Aorta (tissue), 5 donors: ENCODE measurements around the gene OR52N2. TPM values are rescaled to one million over a fixed set of nuclear protein-coding genes. Genes with fewer than 3 reads are reported as not detected.

Source experiments
- ATAC-seq: fragments of 200-7000 bp; cut with Tn5 transposase; one replicate; pipeline ENCODE4 v1.9.1; 2022; ENCODE audit warnings: moderate library complexity; ENCODE audit not compliant: low FRiP score
- DNase-seq, 2 donors: peaks; one replicate each; pipeline ENCODE4 v3.0.0-alpha.2; 2020
- H3K27ac ChIP-seq, 2 donors: one replicate each; pipeline ENCODE4 v1.5.1; 2013; ENCODE audit warnings: low read length in 2 of 2, mild to moderate bottlenecking in 2 of 2, moderate library complexity in 2 of 2, control low read depth in 1 of 2, inconsistent platforms in 1 of 2, low read depth in 1 of 2
- H3K27me3 ChIP-seq, 2 donors: one replicate each; pipeline ENCODE4 v1.6.1; 2013; ENCODE audit warnings: control low read depth in 1 of 2, low read length in 1 of 2, mild to moderate bottlenecking in 1 of 2, moderate library complexity in 1 of 2; ENCODE audit not compliant: insufficient read depth in 2 of 2, control insufficient read depth in 1 of 2
- H3K36me3 ChIP-seq, 2 donors: one replicate each; pipeline ENCODE4 v1.6.1; 2013; ENCODE audit warnings: control low read depth in 1 of 2, low read length in 1 of 2, mild to moderate bottlenecking in 1 of 2; ENCODE audit not compliant: insufficient read depth in 2 of 2, control insufficient read depth in 1 of 2
- H3K4me1 ChIP-seq, 2 donors: one replicate each; pipeline ENCODE4 v1.6.1; 2013; ENCODE audit warnings: low read length in 2 of 2, control low read depth in 1 of 2, mild to moderate bottlenecking in 1 of 2, moderate library complexity in 1 of 2; ENCODE audit not compliant: insufficient read depth in 2 of 2, control insufficient read depth in 1 of 2
- H3K4me3 ChIP-seq, 2 donors: one replicate each; pipeline ENCODE4 v1.5.1; 2013; ENCODE audit warnings: low read length in 2 of 2, control low read depth in 1 of 2, mild to moderate bottlenecking in 1 of 2
- H3K9me3 ChIP-seq: one replicate; pipeline ENCODE4 v1.6.1; 2013; ENCODE audit warnings: mild to moderate bottlenecking, low read length; ENCODE audit not compliant: control insufficient read depth
- WGBS, 2 donors: extraction: QIAGEN DNeasy Blood & Tissue Kit; methylation state at CpG; one replicate each; pipeline ENCODE4 v1.1.7; 2013; 5-methylcytosine and 5-hydroxymethylcytosine counted together
- intact Hi-C, 2 donors: fragments of 100-400 bp; cut with DNase I; formaldehyde crosslinking; loops; one replicate each; pipeline versions ENCODE4 v1.14.2 to v1.15.0; 2022
- polyA plus RNA-seq, 2 donors: library from polyadenylated mRNA; stranded (reverse); fragments of 200-250 nt; gene quantifications; one replicate each; pipeline ENCODE4 v1.2.3, GENCODE V29; 2013
- total RNA-seq, 2 donors: library from RNA; stranded (reverse); fragmentation: NEBNext Ultra II Directional; extraction: Animal tissue kit (Norgen Biotek cat#: 25700); gene quantifications; one replicate each; pipeline ENCODE4 v1.2.1, GENCODE V29; 2021
- donor health status: healthy with polysubstance abuse.
- donor health status: Bipolar disorder and iron deficiency.
- donor health status: DM: no; HTN: no; CAD: no.
- donor health status: DM: no; HTN: no; CAD: no.
- donor health status: DM: yes; HTN: yes; CAD: no.

The OR52N2 gene
- total and polyA plus RNA-seq, 4 donors: 0.13 TPM; not detected in 3

DNA sequence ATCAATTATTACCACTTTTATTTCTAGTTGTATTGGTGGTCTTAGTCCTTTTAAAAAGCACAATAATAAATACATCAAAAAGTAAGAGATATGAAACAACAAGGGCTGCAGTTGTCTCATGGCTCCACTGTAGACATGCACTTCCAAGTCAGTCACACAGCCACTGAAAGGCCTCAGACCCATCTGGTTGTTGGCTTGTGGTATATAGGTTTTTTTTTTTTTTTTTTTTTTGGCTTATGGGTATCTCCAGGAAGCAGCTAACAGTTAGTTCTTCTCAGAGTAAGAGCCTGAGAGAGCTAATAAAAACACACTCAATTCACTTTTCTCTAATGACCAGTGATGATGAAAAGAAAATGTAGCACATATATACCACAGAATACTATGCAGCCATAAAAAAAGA lies 39.0 kb downstream of the OR52N2 start:
- no peaks in the 10 kb centered on the region for H3K9me3 ChIP-seq
- no peak overlapping the region for H3K27ac ChIP-seq
- DNase-seq (no peak), ATAC-seq (no peak)
- no peaks in the 10 kb centered on the region for H3K27me3 ChIP-seq
- no peaks in the 10 kb centered on the region for H3K36me3 ChIP-seq
- H3K4me3 ChIP-seq: no peak overlapping the region
- no peaks in the 10 kb centered on the region for H3K4me1 ChIP-seq
- intact Hi-C loops: no loop called here

DNA sequence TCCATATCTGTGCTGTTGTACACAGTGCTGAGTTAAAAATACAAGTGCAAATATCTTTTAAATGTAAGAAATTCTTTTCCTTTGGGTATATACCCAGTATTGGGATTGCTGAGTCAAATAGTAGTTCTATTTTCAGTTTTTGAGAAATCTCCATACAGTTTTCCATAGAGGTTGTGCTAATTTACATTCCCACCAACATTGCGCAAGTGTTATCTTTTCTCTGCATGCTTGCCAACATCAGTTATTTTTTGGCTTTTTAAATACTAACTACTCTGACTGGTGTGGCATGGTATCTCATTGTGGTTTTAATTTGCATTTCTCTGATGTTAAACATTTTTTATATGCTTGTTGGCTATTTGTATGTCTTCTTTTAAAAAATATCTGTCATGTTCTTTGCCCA lies 42.3 kb downstream of the OR52N2 start:
- intact Hi-C loops: no loop called here
- no peak for DNase-seq
- H3K27ac ChIP-seq: no peak overlapping the region
- no peaks in the 10 kb centered on the region for H3K4me1 ChIP-seq
- H3K27me3 ChIP-seq: no peaks in the 10 kb centered on the region
- no peaks in the 10 kb centered on the region for H3K9me3 ChIP-seq
- ATAC-seq: no peak
- WGBS, 2 donors: 71 to 82% methylated on average over 1 of the region's 1 CpG
- no peak overlapping the region for H3K4me3 ChIP-seq
- no peaks in the 10 kb centered on the region for H3K36me3 ChIP-seq

GRCh38 chr11:5857590-5857989 lies 48.9 kb downstream of the OR52N2 start, which contains the start of gene OR52E8:
Gene OR52E8 (minus strand): TSS chr11:5857690. CDS start chr11:5857690, 0 bp downstream.
- Histone ChIP-seq H3K4me3 (no peak within 1 kb of the TSS), H3K4me1 (no peaks in the 10 kb centered on the region), H3K36me3 (no peaks in the 10 kb centered on the region), H3K27me3 (no peaks in the 10 kb centered on the region), H3K27ac (no peak within 1 kb of the TSS), H3K9me3 (no peaks in the 10 kb centered on the region)
- ATAC-seq: no peak
- no peak for DNase-seq
- intact Hi-C loops: loop anchor here in 1 of 2 donors (1.0 kb wide), 1 partner anchor 8 kb away; no protein-coding TSS in a partner anchor
- 91 to 93% methylated on average over 3 of the region's 3 CpGs for WGBS, 2 donors

- H3K4me3 ChIP-seq: no peak overlapping the region
- no peaks in the 10 kb centered on the region for H3K9me3 ChIP-seq
- H3K36me3 ChIP-seq: no peaks in the 10 kb centered on the region
- ATAC-seq (no peak), DNase-seq (no peak)
- intact Hi-C loops: no loop called here
- no peak overlapping the region for H3K27ac ChIP-seq
- H3K27me3 ChIP-seq: no peaks in the 10 kb centered on the region
- no peaks in the 10 kb centered on the region for H3K4me1 ChIP-seq
- WGBS, 2 donors: 85 to 92% methylated on average over 2 of the region's 2 CpGs
Observed at GRCh38 chr11:5865826-5866225, 57.1 kb downstream of the OR52N2 start.

Other genes with a start within 250 kb of the OR52N2 start
- not detected for gene OR52B6, start 228.0 kb upstream of the OR52N2 start, total RNA-seq
- not detected for gene OR52B6, start 228.0 kb upstream of the OR52N2 start, polyA plus RNA-seq
- 1 to 10 TPM; 2.1 to 5.1 TPM for gene TRIM6, start 212.3 kb upstream of the OR52N2 start, total RNA-seq
- gene TRIM6, start 212.3 kb upstream of the OR52N2 start, polyA plus RNA-seq: 1 to 10 TPM; 3.6 to 6.3 TPM
- gene TRIM34, start 183.9 kb upstream of the OR52N2 start, total RNA-seq: 1 to 10 TPM; 5.6 to 9.2 TPM
- 1 to 10 TPM; 5.1 to 5.8 TPM for gene TRIM34, start 183.9 kb upstream of the OR52N2 start, polyA plus RNA-seq
- 10 to 100 TPM; 38.8 to 42.0 TPM for gene TRIM5, start 123.8 kb upstream of the OR52N2 start, total RNA-seq
- gene TRIM5, start 123.8 kb upstream of the OR52N2 start, polyA plus RNA-seq: 10 to 100 TPM; 16.0 to 21.0 TPM
- 100 to 1,000 TPM in 1 of 2 donors, 10 to 100 TPM in 1; 71.4 to 109 TPM for gene TRIM22, start 119.1 kb upstream of the OR52N2 start, total RNA-seq
- 100 to 1,000 TPM in 1 of 2 donors, 10 to 100 TPM in 1; 39.9 to 110 TPM for gene TRIM22, start 119.1 kb upstream of the OR52N2 start, polyA plus RNA-seq
- under 1 TPM; 0.24 to 0.26 TPM for gene OR56B1, start 72.5 kb upstream of the OR52N2 start, total RNA-seq
- not detected for gene OR56B1, start 72.5 kb upstream of the OR52N2 start, polyA plus RNA-seq
- under 1 TPM; 0.78 to 0.87 TPM for gene OR52N4, start 54.7 kb upstream of the OR52N2 start, total RNA-seq
- gene OR52N4, start 54.7 kb upstream of the OR52N2 start, polyA plus RNA-seq: 1 to 10 TPM in 1 of 2 donors, not detected in 1; 1.2 TPM
- not detected for gene OR52N5, start 25.6 kb upstream of the OR52N2 start, total RNA-seq
- not detected for gene OR52N5, start 25.6 kb upstream of the OR52N2 start, polyA plus RNA-seq
- not detected for gene OR52N1, start 17.7 kb upstream of the OR52N2 start, total RNA-seq
- not detected for gene OR52N1, start 17.7 kb upstream of the OR52N2 start, polyA plus RNA-seq
- not detected for gene OR52E6, start 33.0 kb downstream of the OR52N2 start, total RNA-seq
- gene OR52E6, start 33.0 kb downstream of the OR52N2 start, polyA plus RNA-seq: not detected
- not detected for gene OR52E8, start 48.8 kb downstream of the OR52N2 start, total RNA-seq
- gene OR52E8, start 48.8 kb downstream of the OR52N2 start, polyA plus RNA-seq: not detected
- not detected for gene OR52E4, start 71.7 kb downstream of the OR52N2 start, total RNA-seq
- not detected for gene OR52E4, start 71.7 kb downstream of the OR52N2 start, polyA plus RNA-seq
- gene OR52E5, start 84.3 kb downstream of the OR52N2 start, total RNA-seq: not detected
- not detected for gene OR52E5, start 84.3 kb downstream of the OR52N2 start, polyA plus RNA-seq
- not detected for gene OR56A3, start 133.3 kb downstream of the OR52N2 start, total RNA-seq
- gene OR56A3, start 133.3 kb downstream of the OR52N2 start, polyA plus RNA-seq: not detected
- not detected for gene OR56A5, start 159.6 kb downstream of the OR52N2 start, total RNA-seq
- not detected for gene OR56A5, start 159.6 kb downstream of the OR52N2 start, polyA plus RNA-seq
- not detected for gene OR52L1, start 178.1 kb downstream of the OR52N2 start, total RNA-seq
- gene OR52L1, start 178.1 kb downstream of the OR52N2 start, polyA plus RNA-seq: not detected
- gene OR56A4, start 198.0 kb downstream of the OR52N2 start, total RNA-seq: not detected
- gene OR56A4, start 198.0 kb downstream of the OR52N2 start, polyA plus RNA-seq: not detected
- under 1 TPM in 1 of 2 donors, not detected in 1; 0.13 TPM for gene OR56A1, start 221.8 kb downstream of the OR52N2 start, total RNA-seq
- gene OR56A1, start 221.8 kb downstream of the OR52N2 start, polyA plus RNA-seq: not detected